Neutrophil (primary cell): ENCODE measurements around the gene DNAJC2.

Source experiments
- H3K27ac ChIP-seq: fragments of 200-600 bp; sonication (generic); 2 replicates; pipeline ENCODE4 v1.5.1; 2016; ENCODE audit warnings: mild to moderate bottlenecking, moderate library complexity
- H3K27me3 ChIP-seq: fragments of 200-600 bp; sonication (generic); 2 replicates; pipeline ENCODE4 v1.6.0; 2016; ENCODE audit warnings: mild to moderate bottlenecking
- H3K36me3 ChIP-seq: fragments of 200-600 bp; sonication (generic); 2 replicates; pipeline ENCODE4 v1.5.1; 2017
- H3K4me1 ChIP-seq, 2 experiments: fragments of 200-600 bp in 1 of 2; sonication (generic) in 1 of 2; 1 replicate in 1 of 2; 2 replicates in 1 of 2; pipeline versions ENCODE4 v1.5.1 to v1.6.1; 2013 to 2016; ENCODE audit warnings: low read depth in 1 of 2, low read length in 1 of 2, mild to moderate bottlenecking in 1 of 2, moderate library complexity in 1 of 2; ENCODE audit not compliant: control insufficient read depth in 1 of 2, insufficient read depth in 1 of 2
- H3K4me3 ChIP-seq, 2 experiments: fragments of 200-600 bp in 1 of 2; sonication (generic) in 1 of 2; 1 replicate in 1 of 2; 2 replicates in 1 of 2; pipeline ENCODE4 v1.5.1; 2013 to 2016; ENCODE audit warnings: low read depth in 1 of 2, low read length in 1 of 2, mild to moderate bottlenecking in 1 of 2, moderate library complexity in 1 of 2
- H3K9me3 ChIP-seq: fragments of 200-600 bp; sonication (generic); 2 replicates; pipeline ENCODE4 v1.5.1; 2016
- CTCF ChIP-seq: fragments of 200-600 bp; sonication (generic); IDR thresholded peaks from 2 replicates; pipeline ENCODE4 v1.5.1; 2016; ENCODE audit warnings: antibody characterized with exemption

Gene DNAJC2

GRCh38 chr7:103344453-103345149 lies at the start of gene DNAJC2:
Gene DNAJC2 (minus strand): TSS chr7:103344767. CDS start chr7:103344622, 145 bp downstream.
- Histone ChIP-seq H3K27me3 (no peaks in the 10 kb centered on the region), H3K4me1 (peaks cover 39 to 42% of the 10 kb centered on the region in 2 experiments), H3K36me3 (peaks cover 11% of the 10 kb centered on the region), H3K9me3 (no peaks in the 10 kb centered on the region), H3K27ac (peak within 1 kb of the TSS; percentile 81), H3K4me3 (peak within 1 kb of the TSS; percentile 72 to 82)
- no peak for TF ChIP-seq CTCF

GRCh38 chr7:103391976-103392375 lies 47.4 kb upstream of the DNAJC2 start:
- H3K27me3 ChIP-seq, result peaks cover 5% of the 10 kb centered on the region
- no peaks in the 10 kb centered on the region for H3K36me3 ChIP-seq
- H3K27ac ChIP-seq, result no peak overlapping the region
- no peak overlapping the region for H3K4me3 ChIP-seq
- H3K9me3 ChIP-seq, result no peaks in the 10 kb centered on the region
- TF ChIP-seq CTCF, result no peak
- no peaks in the 10 kb centered on the region for H3K4me1 ChIP-seq

- no peak for TF ChIP-seq CTCF
- no peak overlapping the region for H3K27ac ChIP-seq
- H3K27me3 ChIP-seq, result peaks cover 5% of the 10 kb centered on the region
- no peaks in the 10 kb centered on the region for H3K9me3 ChIP-seq
- no peaks in the 10 kb centered on the region for H3K4me1 ChIP-seq
- H3K4me3 ChIP-seq, result no peak overlapping the region
- no peaks in the 10 kb centered on the region for H3K36me3 ChIP-seq
These were observed 46.6 kb upstream of the DNAJC2 start for GRCh38 chr7:103391150-103391549.

GRCh38 chr7:103389263-103389662 lies 44.7 kb upstream of the DNAJC2 start:
- no peaks in the 10 kb centered on the region for H3K4me1 ChIP-seq
- no peak overlapping the region for H3K27ac ChIP-seq
- TF ChIP-seq CTCF, result no peak
- H3K36me3 ChIP-seq, result no peaks in the 10 kb centered on the region
- no peaks in the 10 kb centered on the region for H3K9me3 ChIP-seq
- peaks cover 5% of the 10 kb centered on the region for H3K27me3 ChIP-seq
- no peak overlapping the region for H3K4me3 ChIP-seq

GRCh38 chr7:103388469-103389140 lies 44.0 kb upstream of the DNAJC2 start:
- no peaks in the 10 kb centered on the region for H3K36me3 ChIP-seq
- peaks cover 5% of the 10 kb centered on the region for H3K27me3 ChIP-seq
- no peak overlapping the region for H3K4me3 ChIP-seq
- no peaks in the 10 kb centered on the region for H3K4me1 ChIP-seq
- TF ChIP-seq CTCF, result no peak
- no peaks in the 10 kb centered on the region for H3K9me3 ChIP-seq
- no peak overlapping the region for H3K27ac ChIP-seq
